OCI-LY7 (cell line): ENCODE measurements around the gene FMNL2. TPM values are rescaled to one million over a fixed set of nuclear protein-coding genes. Genes with fewer than 3 reads are reported as not detected.

ENCODE experiments used
- BruUV-seq: library from RNA; stranded (reverse); fragments of 400-500 nt; replicated peaks from 2 replicates; lab custom pipeline; 2021; lab: Mats Ljungman, UMichigan
- CTCF ChIA-PET: fragments of 300-600 bp; sonication (Branson Sonifier 250); formaldehyde crosslinking; loops from one replicate; lab custom pipeline; 2022; ENCODE audit warnings: antibody characterized with exemption; ENCODE audit not compliant: unreplicated experiment; lab: Charles Lee
- POLR2A ChIA-PET: fragments of 300-600 bp; sonication (Branson Sonifier 250); formaldehyde crosslinking; loops from one replicate; lab custom pipeline; 2022; ENCODE audit warnings: antibody characterized with exemption; lab: Charles Lee
- DNase-seq: peaks from one replicate; pipeline ENCODE4 v3.0.0-alpha.2; 2015; ENCODE audit warnings: low spot score
- H2AFZ ChIP-seq: fragments of 200-600 bp; sonication (generic), shearing (Covaris generic); 2 replicates; pipeline ENCODE4 v1.6.1; 2014; ENCODE audit warnings: mild to moderate bottlenecking, antibody characterized with exemption, low read length, moderate library complexity
- H3K27ac ChIP-seq: fragments of 200-600 bp; sonication (generic); 2 replicates; pipeline ENCODE4 v1.5.1; 2014; ENCODE audit warnings: mixed run types, low read depth, mild to moderate bottlenecking, moderate library complexity, low read length, inconsistent platforms; ENCODE audit not compliant: poor library complexity, severe bottlenecking
- H3K36me3 ChIP-seq: fragments of 200-600 bp; sonication (generic); 2 replicates; pipeline ENCODE4 v1.6.1; 2014; ENCODE audit warnings: mild to moderate bottlenecking, antibody characterized with exemption, low read length, moderate library complexity, mixed read lengths; ENCODE audit not compliant: insufficient read depth
- H3K4me1 ChIP-seq: fragments of 200-600 bp; sonication (generic); 2 replicates; pipeline ENCODE4 v1.5.1; 2014; ENCODE audit warnings: mild to moderate bottlenecking, low read length; ENCODE audit not compliant: insufficient read depth, poor library complexity, severe bottlenecking
- H3K4me2 ChIP-seq: fragments of 200-600 bp; sonication (generic); 2 replicates; pipeline ENCODE4 v1.6.1; 2014; ENCODE audit warnings: mild to moderate bottlenecking, low read length
- H3K4me3 ChIP-seq: fragments of 200-600 bp; sonication (generic); 2 replicates; pipeline ENCODE4 v1.5.1; 2014; ENCODE audit warnings: mild to moderate bottlenecking, low read depth, low read length; ENCODE audit not compliant: poor library complexity, severe bottlenecking
- H3K79me2 ChIP-seq: fragments of 200-600 bp; sonication (generic); 2 replicates; pipeline ENCODE4 v1.6.1; 2016; ENCODE audit warnings: low read depth, mild to moderate bottlenecking, low read length, moderate library complexity, mixed read lengths; ENCODE audit not compliant: insufficient read depth
- H3K9me2 ChIP-seq: fragments of 200-600 bp; sonication (generic); 2 replicates; pipeline ENCODE4 v1.6.1; 2016; ENCODE audit warnings: mild to moderate bottlenecking, low read length, mixed read lengths; ENCODE audit not compliant: insufficient read depth
- H3K9me3 ChIP-seq: fragments of 200-600 bp; sonication (generic); 2 replicates; pipeline ENCODE4 v1.6.1; 2014; ENCODE audit warnings: mild to moderate bottlenecking, mixed run types, low read length, mixed read lengths
- H4K20me1 ChIP-seq: fragments of 200-600 bp; sonication (generic); 2 replicates; pipeline ENCODE4 v1.6.1; 2014; ENCODE audit warnings: mild to moderate bottlenecking, antibody characterized with exemption, low read length, moderate library complexity, mixed read lengths; ENCODE audit not compliant: insufficient read depth
- CTCF ChIP-seq: fragments of 200-600 bp; sonication (generic); conservative IDR thresholded peaks from 2 replicates; pipeline ENCODE4 v1.5.1; 2014; ENCODE audit warnings: mild to moderate bottlenecking, antibody characterized with exemption, low read length, moderate library complexity, mixed read lengths
- EZH2phosphoT487 ChIP-seq: fragments of 200-600 bp; sonication (generic); IDR thresholded peaks from 2 replicates; pipeline ENCODE4 v1.6.1; 2018; ENCODE audit warnings: low read depth, borderline replicate concordance, mild to moderate bottlenecking, mixed run types, antibody characterized with exemption, low read length, moderate library complexity, mixed read lengths
- intact Hi-C: fragments of 100-400 bp; cut with micrococcal nuclease; formaldehyde crosslinking; loops from one replicate; pipeline ENCODE4 v1.10.0; 2022; ENCODE audit not compliant: unreplicated experiment
- total RNA-seq, 2 experiments: library from RNA; depleted of rRNA in 1 of 2; stranded (reverse); fragments of >200 nt in 1 of 2; shearing (Covaris generic) in 1 of 2; gene quantifications; 2 replicates each; pipeline ENCODE4 v1.2.3, GENCODE V29; 2014 to 2022

Gene FMNL2
- total RNA-seq, 2 experiments from 2014 or later, result 0.03 to 0.21 TPM

- ChIA-PET CTCF (no interaction called here), POLR2A (interaction anchor here (0.6 to 1.2 kb wide), 2 partner anchors 69 to 131 kb away, joined by 3 to 5 read pairs; no protein-coding TSS in a partner anchor)
- no peaks in the 10 kb centered on the region for H3K79me2 ChIP-seq
- H3K27ac ChIP-seq, result no peak overlapping the region
- no peaks in the 10 kb centered on the region for H4K20me1 ChIP-seq
- H2AFZ ChIP-seq, result no peak overlapping the region
- intact Hi-C loops, result no loop called here
- H3K9me2 ChIP-seq, result no peaks in the 10 kb centered on the region
- H3K4me1 ChIP-seq, result no peaks in the 10 kb centered on the region
- H3K9me3 ChIP-seq, result no peaks in the 10 kb centered on the region
- no peak for TF ChIP-seq EZH2phosphoT487
- TF ChIP-seq CTCF, result no peak
- no peak overlapping the region for H3K4me2 ChIP-seq
- no peak for DNase-seq
- H3K36me3 ChIP-seq, result no peaks in the 10 kb centered on the region
- BruUV-seq, result no TSS peak
- H3K4me3 ChIP-seq, result no peak overlapping the region
Observed at GRCh38 chr2:152475982-152476381, 141.0 kb downstream of the FMNL2 start.

GRCh38 chr2:152477347-152478092 lies 142.5 kb downstream of the FMNL2 start:
- TF ChIP-seq CTCF (no peak), EZH2phosphoT487 (no peak)
- H3K9me2 ChIP-seq, result no peaks in the 10 kb centered on the region
- no peaks in the 10 kb centered on the region for H3K9me3 ChIP-seq
- no peak overlapping the region for H3K4me3 ChIP-seq
- no TSS peak for BruUV-seq
- ChIA-PET POLR2A (interaction anchor here (0.5 to 0.7 kb wide), 2 partner anchors 23 to 362 kb away, joined by 4 to 5 read pairs; no protein-coding TSS in a partner anchor), CTCF (no interaction called here)
- H4K20me1 ChIP-seq, result no peaks in the 10 kb centered on the region
- DNase-seq, result no peak
- no peaks in the 10 kb centered on the region for H3K79me2 ChIP-seq
- H3K4me2 ChIP-seq, result no peak overlapping the region
- intact Hi-C loops, result no loop called here
- no peak overlapping the region for H3K27ac ChIP-seq
- H3K36me3 ChIP-seq, result no peaks in the 10 kb centered on the region
- no peak overlapping the region for H2AFZ ChIP-seq
- no peaks in the 10 kb centered on the region for H3K4me1 ChIP-seq

DNA sequence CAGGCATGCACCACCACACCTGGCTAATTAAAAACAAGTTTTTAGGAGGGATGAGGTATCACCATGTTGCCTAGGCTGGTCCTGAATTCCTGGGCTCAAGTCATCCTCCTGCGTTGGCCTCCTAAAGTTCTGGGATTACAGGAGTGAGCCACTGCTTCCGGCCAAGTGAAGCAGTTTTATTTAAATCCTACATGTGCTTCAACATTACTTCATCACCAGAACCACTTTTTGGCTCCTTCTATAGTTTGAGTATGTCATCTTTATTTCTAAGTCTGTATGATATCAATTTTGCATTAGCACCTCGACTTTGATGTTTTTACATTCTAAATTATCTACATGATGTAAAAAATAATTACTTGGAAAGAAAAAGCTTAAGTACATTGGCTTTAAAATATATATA lies 144.3 kb downstream of the FMNL2 start:
- H3K9me2 ChIP-seq, result no peaks in the 10 kb centered on the region
- TF ChIP-seq EZH2phosphoT487, result no peak
- no peak for TF ChIP-seq CTCF
- no peaks in the 10 kb centered on the region for H3K9me3 ChIP-seq
- no peaks in the 10 kb centered on the region for H4K20me1 ChIP-seq
- H3K4me3 ChIP-seq, result no peak overlapping the region
- no peak for DNase-seq
- H3K4me1 ChIP-seq, result no peaks in the 10 kb centered on the region
- H3K4me2 ChIP-seq, result no peak overlapping the region
- POLR2A ChIA-PET, result interaction anchor here (0.6 to 0.7 kb wide), 3 partner anchors 14 to 65 kb away, joined by 3 read pairs; no protein-coding TSS in a partner anchor
- intact Hi-C loops, result no loop called here
- H2AFZ ChIP-seq, result no peak overlapping the region
- H3K79me2 ChIP-seq, result no peaks in the 10 kb centered on the region
- H3K36me3 ChIP-seq, result no peaks in the 10 kb centered on the region
- H3K27ac ChIP-seq, result no peak overlapping the region
- CTCF ChIA-PET, result no interaction called here
- no TSS peak for BruUV-seq
